HG02943 (cell line): ENCODE measurements around the gene MAPK8IP2.
A peak's percentile ranks its signal among the peaks of the same experiment; 100 is the strongest.

Experiments
- ATAC-seq: cut with Tn5 transposase; IDR thresholded peaks from one replicate; pipeline ENCODE4 v1.9.1; 2021; ENCODE audit warnings: mild to moderate bottlenecking, low read depth, moderate library complexity; ENCODE audit not compliant: unreplicated experiment

The MAPK8IP2 gene

GRCh38 chr22:50600538-50600937, at the start of gene MAPK8IP2:
Gene MAPK8IP2, plus strand, starts transcription at chr22:50600793. Its CDS starts 26 bp downstream, at chr22:50600819.
- ATAC-seq, result no peak

- no peak for ATAC-seq
Observed at GRCh38 chr22:50551160-50551752, 49.3 kb upstream of the MAPK8IP2 start.

GRCh38 chr22:50553310-50553709, 47.3 kb upstream of the MAPK8IP2 start:
- no peak for ATAC-seq

GRCh38 chr22:50556703-50557102, 43.9 kb upstream of the MAPK8IP2 start:
- no peak for ATAC-seq

- no peak for ATAC-seq
Observed at GRCh38 chr22:50560034-50560433, 40.6 kb upstream of the MAPK8IP2 start.

GRCh38 chr22:50561401-50562358, 38.9 kb upstream of the MAPK8IP2 start:
- ATAC-seq, result no peak

- ATAC-seq, result peak; percentile 70
Observed at GRCh38 chr22:50562523-50563412, 37.8 kb upstream of the MAPK8IP2 start, which contains the start of gene SYCE3. Gene SYCE3, minus strand, starts transcription at chr22:50562919. Its CDS starts 6,514 bp downstream, at chr22:50556405.

GRCh38 chr22:50563413-50564160, 37.0 kb upstream of the MAPK8IP2 start:
- ATAC-seq, result no peak

- ATAC-seq, result no peak
Observed at GRCh38 chr22:50564289-50564688, 36.3 kb upstream of the MAPK8IP2 start.

- ATAC-seq, result no peak
Observed at GRCh38 chr22:50567721-50568252, 32.8 kb upstream of the MAPK8IP2 start.

GRCh38 chr22:50568626-50569025, 32.0 kb upstream of the MAPK8IP2 start:
- no peak for ATAC-seq

- ATAC-seq, result no peak
Observed at GRCh38 chr22:50569041-50569459, 31.5 kb upstream of the MAPK8IP2 start.

- no peak for ATAC-seq
Observed at GRCh38 chr22:50569896-50570535, 30.6 kb upstream of the MAPK8IP2 start.

GRCh38 chr22:50570861-50571260, 29.7 kb upstream of the MAPK8IP2 start:
- no peak for ATAC-seq

GRCh38 chr22:50571264-50572175, 29.1 kb upstream of the MAPK8IP2 start:
- no peak for ATAC-seq

GRCh38 chr22:50572965-50573364, 27.6 kb upstream of the MAPK8IP2 start:
- ATAC-seq, result no peak

- ATAC-seq, result no peak
Observed at GRCh38 chr22:50573491-50574382, 26.9 kb upstream of the MAPK8IP2 start.
